Transverse colon (tissue), 4 donors: ENCODE measurements around the gene ZDHHC14.
"Not testable (repeated sequence)": the region's sequence is repeated elsewhere in the genome, so short reads cannot be mapped to it uniquely, and the experiment has no call there.

Experiments used
- EP300 ChIP-seq: sonication (generic); formaldehyde crosslinking; IDR thresholded peaks from one replicate; pipeline ENCODE4 v1.6.1; 2017; ENCODE audit warnings: antibody characterized with exemption, low read depth
- POLR2A ChIP-seq: fragments of 450-650 bp; IDR thresholded peaks from one replicate; pipeline ENCODE4 v1.6.1; 2016; ENCODE audit warnings: antibody characterized with exemption, mild to moderate bottlenecking, moderate library complexity
- POLR2AphosphoS5 ChIP-seq, 3 donors: sonication (generic); formaldehyde crosslinking; IDR thresholded peaks; one replicate each; pipeline ENCODE4 v1.6.1; 2016; ENCODE audit warnings: antibody characterized with exemption in 3 of 3
- TF ChIP-seq, protein P1 (sequence below), 5 experiments: fragments of 200-600 bp in 3 of 5; fragments of 450-650 bp in 2 of 5; sonication (generic) in 3 of 5; IDR thresholded peaks; 1 replicate in 2 of 5; 2 replicates in 3 of 5; pipeline ENCODE4 v1.5.1; 2016 to 2017; ENCODE audit warnings: antibody characterized with exemption in 5 of 5, inconsistent platforms in 3 of 5, mild to moderate bottlenecking in 2 of 5, moderate library complexity in 1 of 5

DNA sequence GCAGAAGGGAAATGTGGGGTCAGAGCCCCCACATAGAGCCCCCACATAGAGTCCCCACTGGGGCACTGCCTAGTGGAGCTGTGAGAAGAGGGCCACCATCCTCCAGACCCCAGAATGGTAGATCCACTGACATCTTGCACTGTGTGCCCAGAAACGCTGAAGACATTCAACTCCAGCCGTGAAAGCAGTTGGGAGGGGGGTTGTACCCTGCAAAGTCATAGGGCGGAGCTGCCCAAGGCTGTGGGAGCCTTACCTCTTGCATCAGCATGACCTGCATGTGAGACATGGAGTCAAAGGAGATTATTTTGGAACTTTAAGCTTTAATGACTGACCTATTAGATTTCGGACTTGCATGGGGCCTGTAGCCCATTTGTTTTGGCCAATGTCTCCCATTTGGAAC lies 209.7 kb downstream of the ZDHHC14 start:
- TF ChIP-seq, protein P1, sequence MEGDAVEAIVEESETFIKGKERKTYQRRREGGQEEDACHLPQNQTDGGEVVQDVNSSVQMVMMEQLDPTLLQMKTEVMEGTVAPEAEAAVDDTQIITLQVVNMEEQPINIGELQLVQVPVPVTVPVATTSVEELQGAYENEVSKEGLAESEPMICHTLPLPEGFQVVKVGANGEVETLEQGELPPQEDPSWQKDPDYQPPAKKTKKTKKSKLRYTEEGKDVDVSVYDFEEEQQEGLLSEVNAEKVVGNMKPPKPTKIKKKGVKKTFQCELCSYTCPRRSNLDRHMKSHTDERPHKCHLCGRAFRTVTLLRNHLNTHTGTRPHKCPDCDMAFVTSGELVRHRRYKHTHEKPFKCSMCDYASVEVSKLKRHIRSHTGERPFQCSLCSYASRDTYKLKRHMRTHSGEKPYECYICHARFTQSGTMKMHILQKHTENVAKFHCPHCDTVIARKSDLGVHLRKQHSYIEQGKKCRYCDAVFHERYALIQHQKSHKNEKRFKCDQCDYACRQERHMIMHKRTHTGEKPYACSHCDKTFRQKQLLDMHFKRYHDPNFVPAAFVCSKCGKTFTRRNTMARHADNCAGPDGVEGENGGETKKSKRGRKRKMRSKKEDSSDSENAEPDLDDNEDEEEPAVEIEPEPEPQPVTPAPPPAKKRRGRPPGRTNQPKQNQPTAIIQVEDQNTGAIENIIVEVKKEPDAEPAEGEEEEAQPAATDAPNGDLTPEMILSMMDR (IDR thresholded peaks at IDR 0.05): not testable (repeated sequence)
- not testable (repeated sequence) for TF ChIP-seq POLR2A; EP300; POLR2AphosphoS5 (IDR thresholded peaks at IDR 0.05)
